Measurements from ENCODE around the gene VPS25. TPM values are rescaled to one million over a fixed set of nuclear protein-coding genes. Genes with fewer than 3 reads are reported as not detected.

The VPS25 gene
- total RNA-seq, 4 donors from 2014 or later: 34.5 to 43.9 (median 38.0) TPM

- Histone ChIP-seq H3K4me1 (peaks cover 0 to 55% (median 47%) of the 10 kb centered on the region in 4 donors), H3K36me3 (peaks cover 18 to 55% (median 38%) of the 10 kb centered on the region in 4 donors), H3K27ac (replicated peaks in 1 of 4) (peak overlapping the region; percentile 57 to 73 (median 67)), H3K27me3 (no peaks in the 10 kb centered on the region), H3K4me3 (no peak overlapping the region), H3K9me3 (no peaks in the 10 kb centered on the region)
- TF ChIP-seq POLR2A (IDR thresholded peaks at IDR 0.05; ENCODE audit: low read depth): no peak
- peak; percentile 72 to 74 for TF ChIP-seq POLR2AphosphoS5 (IDR thresholded peaks at IDR 0.05)
- WGBS: 13% methylated on average over 3 of the region's 3 CpGs
- DNase-seq (ENCODE audit: extremely low spot score): no peak
- intact Hi-C loops (cut with DNase I): no loop called here
Observed at GRCh38 chr17:42809250-42809649, 36.0 kb downstream of the VPS25 start.

- intact Hi-C loops (cut with DNase I): no loop called here
- H3K36me3 ChIP-seq: peaks cover 61 to 98% (median 93%) of the 10 kb centered on the region in 4 donors
- TF ChIP-seq EP300 (IDR thresholded peaks at IDR 0.05) (no peak), CTCF (IDR thresholded peaks at IDR 0.05) (no peak), POLR2AphosphoS5 (IDR thresholded peaks at IDR 0.05) (no peak), POLR2A (IDR thresholded peaks at IDR 0.05; ENCODE audit: low read depth) (no peak)
Observed at GRCh38 chr17:42814633-42815399, 41.6 kb downstream of the VPS25 start.

GRCh38 chr17:42817866-42818265, 44.6 kb downstream of the VPS25 start:
- 80% methylated on average over 1 of the region's 1 CpG for WGBS
- Histone ChIP-seq H3K27me3 (no peaks in the 10 kb centered on the region), H3K4me1 (peaks cover 16 to 37% (median 32%) of the 10 kb centered on the region in 4 donors), H3K4me3 (no peak overlapping the region), H3K27ac (replicated peaks in 1 of 4) (no peak overlapping the region), H3K36me3 (peaks cover 48 to 95% (median 91%) of the 10 kb centered on the region in 4 donors), H3K9me3 (no peaks in the 10 kb centered on the region)
- DNase-seq (ENCODE audit: extremely low spot score): no peak
- intact Hi-C loops (cut with DNase I): no loop called here
- TF ChIP-seq CTCF (IDR thresholded peaks at IDR 0.05) (no peak), EP300 (IDR thresholded peaks at IDR 0.05) (no peak), POLR2A (IDR thresholded peaks at IDR 0.05; ENCODE audit: low read depth) (no peak), POLR2AphosphoS5 (IDR thresholded peaks at IDR 0.05) (no peak)

More at GRCh38 chr17:42814633-42815399, 41.6 kb downstream of the VPS25 start:
- no peak overlapping the region for H3K4me3 ChIP-seq
- H3K27me3 ChIP-seq: no peaks in the 10 kb centered on the region
- H3K4me1 ChIP-seq: peaks cover 10 to 24% (median 23%) of the 10 kb centered on the region in 4 donors
- DNase-seq (ENCODE audit: extremely low spot score): no peak
- H3K9me3 ChIP-seq: no peaks in the 10 kb centered on the region
- 39% methylated on average over 8 of the region's 8 CpGs for WGBS
- peak overlapping the region; percentile 56 to 68 (median 62) for H3K27ac ChIP-seq (replicated peaks in 1 of 4)

- Histone ChIP-seq H3K36me3 (peaks cover 43 to 90% (median 86%) of the 10 kb centered on the region in 4 donors), H3K27ac (replicated peaks in 1 of 4) (no peak overlapping the region), H3K4me3 (no peak overlapping the region), H3K9me3 (no peaks in the 10 kb centered on the region), H3K27me3 (no peaks in the 10 kb centered on the region), H3K4me1 (peaks cover 21 to 42% (median 38%) of the 10 kb centered on the region in 4 donors)
- DNase-seq (ENCODE audit: extremely low spot score): no peak
- intact Hi-C loops (cut with DNase I): no loop called here
- 86% methylated on average over 5 of the region's 5 CpGs for WGBS
- TF ChIP-seq CTCF (IDR thresholded peaks at IDR 0.05) (no peak), POLR2A (IDR thresholded peaks at IDR 0.05; ENCODE audit: low read depth) (no peak), POLR2AphosphoS5 (IDR thresholded peaks at IDR 0.05) (no peak), EP300 (IDR thresholded peaks at IDR 0.05) (no peak)
Observed at GRCh38 chr17:42818379-42818778, 45.1 kb downstream of the VPS25 start.

GRCh38 chr17:42819939-42820535, 46.8 kb downstream of the VPS25 start:
- Histone ChIP-seq H3K4me1 (peaks cover 21 to 36% (median 32%) of the 10 kb centered on the region in 4 donors), H3K4me3 (no peak overlapping the region), H3K27me3 (no peaks in the 10 kb centered on the region), H3K36me3 (peaks cover 41 to 73% (median 70%) of the 10 kb centered on the region in 4 donors), H3K9me3 (no peaks in the 10 kb centered on the region), H3K27ac (replicated peaks in 1 of 4) (no peak overlapping the region)
- WGBS: 34% methylated on average over 2 of the region's 2 CpGs
- TF ChIP-seq POLR2AphosphoS5 (IDR thresholded peaks at IDR 0.05) (no peak), CTCF (IDR thresholded peaks at IDR 0.05) (peak; percentile 39 to 73 (median 42))
- intact Hi-C loops (cut with DNase I): loop anchor here (5.0 kb wide), 2 partner anchors 38 to 98 kb away; partner anchors contain the start of gene WNK4
- no peak for DNase-seq (ENCODE audit: extremely low spot score)
